GM18909 (cell line): ENCODE measurements around the gene CTDNEP1.

ENCODE experiments used
- ATAC-seq: cut with Tn5 transposase; IDR thresholded peaks from one replicate; pipeline ENCODE4 v1.9.1; 2021; ENCODE audit warnings: mild to moderate bottlenecking; ENCODE audit not compliant: unreplicated experiment, poor library complexity

CTDNEP1 gene

DNA sequence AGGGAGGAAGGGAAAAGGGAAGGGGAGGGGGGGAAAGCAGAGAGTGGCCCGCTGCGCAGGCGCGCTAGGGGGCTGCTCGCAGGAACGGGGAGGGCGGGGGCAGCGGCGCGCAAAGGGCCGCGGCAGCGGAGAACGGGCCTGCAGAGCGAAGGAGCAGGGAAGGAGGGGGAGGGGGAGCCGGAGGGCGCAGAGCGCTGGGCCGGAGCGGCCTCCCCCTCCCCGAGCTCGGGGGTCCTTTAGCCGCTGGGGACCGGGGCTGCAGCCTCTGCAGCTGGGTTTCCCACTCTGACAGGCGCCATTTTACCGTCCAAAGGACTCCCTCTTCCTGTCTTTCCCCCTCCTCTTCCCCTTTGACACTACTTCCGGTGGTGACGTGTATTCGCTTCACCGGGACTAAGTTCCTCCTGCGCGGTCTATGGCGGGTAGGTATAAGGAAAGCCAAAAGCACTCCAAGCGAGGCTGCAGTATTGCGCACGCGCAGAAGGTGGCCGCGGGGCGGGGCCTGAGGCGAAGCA lies at the start of gene CTDNEP1:
TSS of gene CTDNEP1 (minus strand) at position 74 of the 515 bp plus-strand sequence. CDS start 438 bp downstream, outside the sequence.
- peak; percentile 79 for ATAC-seq

GRCh38 chr17:7296189-7296861 lies 44.8 kb upstream of the CTDNEP1 start:
- ATAC-seq, result no peak

DNA sequence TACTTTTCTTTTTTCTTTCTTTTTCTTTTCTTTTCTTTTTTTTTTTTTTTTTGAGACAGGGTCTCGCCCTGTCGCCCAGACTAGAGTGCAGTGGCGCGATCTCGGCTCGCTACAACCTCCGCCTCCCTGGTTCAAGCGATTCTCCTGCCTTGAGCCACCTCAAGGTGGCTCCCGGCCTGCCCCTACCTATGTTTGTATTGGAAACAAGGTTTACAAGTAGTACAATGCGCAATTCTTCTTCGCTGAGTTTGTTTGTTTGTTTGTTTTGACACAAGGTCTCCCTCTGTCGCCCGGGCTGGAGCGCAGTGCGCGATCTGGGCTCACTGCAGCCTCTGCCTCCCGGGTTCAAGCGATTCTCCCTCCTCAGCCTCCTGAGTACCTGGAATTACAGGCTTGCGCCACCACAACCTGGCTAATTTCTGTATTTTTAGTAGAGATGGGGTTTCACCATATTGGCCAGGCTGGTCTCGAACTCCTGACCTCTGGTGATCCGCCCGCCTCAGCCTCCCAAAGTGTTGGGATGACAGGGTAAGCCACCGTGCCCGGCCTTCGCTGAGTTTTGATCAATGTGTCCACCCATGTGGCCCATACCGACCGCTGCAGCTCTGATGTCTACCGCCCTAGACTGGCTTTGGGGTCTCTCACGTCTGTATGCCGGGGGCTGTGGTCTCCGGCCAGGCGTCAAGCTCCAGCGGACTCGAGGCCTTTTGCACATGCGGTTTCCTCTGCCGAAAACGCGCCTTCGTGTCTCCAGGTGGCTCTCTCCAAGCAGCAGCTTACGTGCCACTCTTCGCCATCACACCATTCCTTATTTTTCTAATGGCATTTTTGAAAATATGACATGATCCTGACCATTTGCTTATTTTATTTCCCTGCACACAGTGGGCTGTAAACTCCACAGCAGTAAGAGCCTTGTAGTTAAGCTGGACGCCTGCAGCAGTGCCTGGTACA lies 44.0 kb upstream of the CTDNEP1 start:
- no peak for ATAC-seq

GRCh38 chr17:7294614-7295153 lies 43.1 kb upstream of the CTDNEP1 start, which contains the start of gene YBX2:
TSS of gene YBX2 (minus strand) at chr17:7294639. CDS start at chr17:7294500, 139 bp downstream.
- ATAC-seq, result no peak

- ATAC-seq, result no peak
Measured at GRCh38 chr17:7293816-7294613, 42.5 kb upstream of the CTDNEP1 start.

DNA sequence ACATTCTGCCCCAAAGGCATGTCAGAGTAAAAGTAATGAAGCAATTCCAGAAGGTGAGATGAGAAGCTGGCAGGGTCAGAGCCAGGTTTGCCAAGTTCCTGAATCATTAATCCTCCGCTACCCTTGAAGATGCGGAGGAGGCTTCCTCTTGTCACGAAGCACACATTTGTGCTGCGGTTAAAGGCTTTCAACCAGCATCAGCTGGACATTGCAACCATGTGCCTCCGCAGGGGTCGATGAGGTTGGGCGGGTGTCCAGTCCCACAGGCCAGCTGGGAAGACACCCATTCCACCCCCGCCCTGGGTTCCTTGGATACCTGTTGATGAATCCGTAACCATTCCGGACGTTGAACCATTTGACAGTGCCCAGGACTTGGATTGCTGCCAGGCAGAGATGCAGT lies 41.6 kb upstream of the CTDNEP1 start:
- no peak for ATAC-seq

GRCh38 chr17:7292729-7293128 lies 41.2 kb upstream of the CTDNEP1 start:
- no peak for ATAC-seq

DNA sequence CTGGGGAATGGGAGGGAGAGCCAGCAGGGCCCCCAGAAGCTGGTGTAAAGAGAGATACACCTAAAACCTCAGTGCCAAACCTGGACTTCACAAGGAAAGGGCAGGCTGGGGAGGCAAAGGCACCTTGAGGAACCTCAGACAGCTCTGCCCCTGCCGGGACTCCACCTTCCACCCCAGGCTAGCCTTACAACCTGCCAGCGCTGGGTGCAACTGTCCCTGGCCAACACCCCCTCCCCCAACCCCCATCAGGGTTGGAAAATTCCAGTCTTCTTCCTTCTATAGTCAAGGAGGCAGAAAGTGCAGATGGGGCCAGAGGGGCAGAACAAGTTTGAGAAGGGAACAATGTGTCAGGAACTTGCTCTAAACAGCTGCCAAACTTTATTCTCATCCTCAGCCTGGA lies 40.7 kb upstream of the CTDNEP1 start:
- no peak for ATAC-seq

DNA sequence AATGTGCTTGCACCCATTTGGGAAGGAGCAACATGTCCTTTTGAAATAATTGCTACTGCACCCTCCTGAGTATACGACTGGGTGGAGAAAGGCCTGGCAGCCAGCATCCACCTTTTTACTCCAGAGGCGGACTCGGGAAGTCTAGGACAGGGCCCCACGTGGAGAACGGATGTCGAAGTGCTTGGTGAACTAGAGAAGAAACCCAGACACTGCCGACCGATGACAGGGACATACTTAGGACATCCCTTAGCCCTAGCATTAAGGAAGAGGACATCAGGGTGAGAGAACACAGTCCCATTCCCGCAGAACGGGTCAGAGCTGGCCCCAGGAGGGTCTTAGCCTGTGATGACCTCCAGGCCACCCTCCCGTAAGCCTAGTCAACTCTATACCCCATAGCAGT lies 39.2 kb upstream of the CTDNEP1 start:
- no peak for ATAC-seq

DNA sequence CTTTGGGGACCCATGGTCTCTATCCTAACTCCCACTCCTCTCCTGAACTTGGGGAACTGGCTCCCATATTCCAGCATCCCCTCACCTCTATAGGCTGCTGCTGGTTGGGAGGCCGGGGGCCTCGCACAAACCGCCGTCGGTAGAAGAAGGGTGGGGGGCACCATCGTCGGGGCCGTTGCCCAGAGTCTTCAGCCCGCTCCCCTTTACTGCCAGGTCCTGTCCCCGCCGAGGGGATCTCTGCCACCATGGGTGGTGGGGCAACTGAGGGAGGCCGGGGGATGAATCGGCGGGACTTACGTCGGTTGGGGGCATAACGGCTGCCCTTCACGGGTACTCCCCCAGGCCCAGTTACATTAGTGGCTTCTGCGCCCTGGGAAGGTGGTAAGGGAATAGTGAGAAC lies 38.6 kb upstream of the CTDNEP1 start:
- ATAC-seq, result no peak

DNA sequence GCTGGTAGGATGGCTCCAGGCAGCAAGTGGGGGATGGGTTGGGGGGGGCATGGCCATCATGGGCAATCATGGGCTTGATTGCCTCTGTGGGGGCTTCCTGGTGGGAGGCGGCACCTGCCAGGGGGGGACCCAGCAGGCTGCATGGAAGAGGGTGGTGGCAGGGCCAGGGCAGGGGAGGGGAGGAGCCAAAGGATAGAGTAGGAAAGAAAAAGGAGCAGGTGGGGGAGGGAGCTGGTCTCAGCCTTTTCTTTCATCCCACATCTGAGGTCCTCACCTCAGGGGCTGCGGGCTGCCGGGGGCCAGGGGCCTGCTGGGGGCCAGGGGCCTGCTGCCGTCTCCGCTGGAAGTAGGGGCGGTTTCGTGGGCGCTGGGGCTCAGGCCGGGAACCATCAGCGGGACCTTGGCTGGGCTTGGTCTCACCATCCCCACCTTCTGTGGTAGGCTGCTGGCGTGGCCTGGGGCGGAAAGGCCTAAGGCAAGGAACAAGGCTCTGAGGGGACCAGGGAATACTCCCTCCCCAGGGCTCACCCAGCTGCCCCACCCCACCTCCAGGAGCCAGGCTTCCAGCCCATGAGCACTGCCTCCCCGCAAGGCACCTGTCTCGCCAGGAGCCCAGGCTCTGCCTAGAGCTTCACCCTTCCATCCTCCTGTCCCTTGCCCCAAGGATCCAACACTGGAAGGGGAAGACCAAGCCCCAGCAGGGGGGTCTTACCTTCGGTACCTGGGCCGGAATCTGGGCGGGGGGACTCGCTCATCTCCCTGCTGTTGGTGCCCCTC lies 37.9 kb upstream of the CTDNEP1 start:
- no peak for ATAC-seq

DNA sequence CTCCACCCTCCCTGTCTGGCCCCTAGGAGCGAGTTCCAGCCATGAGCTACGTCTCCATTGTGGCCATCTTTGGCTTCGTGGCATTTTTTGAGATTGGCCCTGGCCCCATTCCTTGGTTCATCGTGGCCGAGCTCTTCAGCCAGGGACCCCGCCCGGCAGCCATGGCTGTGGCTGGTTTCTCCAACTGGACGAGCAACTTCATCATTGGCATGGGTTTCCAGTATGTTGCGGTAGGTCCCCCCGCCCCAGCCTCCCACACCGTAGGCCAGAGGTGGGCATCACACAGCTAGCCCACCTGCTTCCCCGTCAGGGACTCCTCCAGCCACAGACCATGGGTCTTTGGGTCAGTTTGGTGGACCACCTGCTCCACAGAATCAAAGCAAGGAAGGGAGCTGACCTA lies 34.1 kb upstream of the CTDNEP1 start:
- no peak for ATAC-seq

GRCh38 chr17:7284911-7285310 lies 33.4 kb upstream of the CTDNEP1 start:
- ATAC-seq, result no peak

- ATAC-seq, result no peak
Measured at GRCh38 chr17:7283471-7284216, 32.1 kb upstream of the CTDNEP1 start.

GRCh38 chr17:7282752-7283321 lies 31.3 kb upstream of the CTDNEP1 start:
- no peak for ATAC-seq

- no peak for ATAC-seq
Measured at GRCh38 chr17:7281953-7282751, 30.6 kb upstream of the CTDNEP1 start.
